GM10266 (cell line): ENCODE results near the gene HSF2BP.
"Not testable (repeated sequence)": the region's sequence is repeated elsewhere in the genome, so short reads cannot be mapped to it uniquely, and the experiment has no call there.

ENCODE experiments used
- DNase-seq: peaks from one replicate; pipeline ENCODE4 v3.0.0; 2012; ENCODE audit errors: extremely low spot score
- TF ChIP-seq, protein P1 (sequence below): IDR thresholded peaks from 2 replicates; pipeline ENCODE4 v1.5.1; 2012; ENCODE audit warnings: mild to moderate bottlenecking, low read depth; ENCODE audit not compliant: control insufficient read depth, insufficient read depth; ENCODE audit errors: missing control alignments

HSF2BP gene

DNA sequence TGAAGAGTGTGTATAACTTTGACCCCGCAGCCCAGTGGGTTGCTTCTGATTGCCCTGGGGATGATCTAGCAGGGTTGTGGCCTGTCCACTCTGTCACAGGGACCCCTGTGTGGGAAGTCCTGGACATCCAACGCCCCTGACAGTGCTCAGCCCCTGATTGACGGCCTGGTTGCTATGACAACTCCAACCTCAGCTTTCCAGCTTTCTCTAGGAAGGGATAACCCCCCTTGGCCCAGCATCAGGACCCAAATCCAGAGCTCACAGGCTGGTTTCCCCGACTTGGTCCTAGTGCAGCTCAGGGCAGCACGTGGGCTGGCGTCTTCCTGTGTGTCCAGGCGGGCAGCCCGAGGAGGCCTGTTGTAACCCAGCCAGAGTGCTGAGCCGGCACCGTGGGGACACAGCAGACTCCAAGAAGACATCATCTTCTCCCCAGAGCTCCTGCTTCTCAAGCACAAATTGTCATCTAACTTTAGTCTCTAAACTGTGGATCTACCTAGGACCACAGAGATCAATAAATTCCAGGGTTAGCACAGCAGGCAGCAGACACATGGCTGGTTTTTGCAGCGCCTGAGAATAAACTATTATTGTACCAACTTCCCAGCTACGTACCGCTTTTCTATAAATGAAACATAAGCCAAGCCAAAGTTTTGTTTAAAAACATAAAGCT, 40.8 kb upstream of the HSF2BP start:
- TF ChIP-seq, protein P1, sequence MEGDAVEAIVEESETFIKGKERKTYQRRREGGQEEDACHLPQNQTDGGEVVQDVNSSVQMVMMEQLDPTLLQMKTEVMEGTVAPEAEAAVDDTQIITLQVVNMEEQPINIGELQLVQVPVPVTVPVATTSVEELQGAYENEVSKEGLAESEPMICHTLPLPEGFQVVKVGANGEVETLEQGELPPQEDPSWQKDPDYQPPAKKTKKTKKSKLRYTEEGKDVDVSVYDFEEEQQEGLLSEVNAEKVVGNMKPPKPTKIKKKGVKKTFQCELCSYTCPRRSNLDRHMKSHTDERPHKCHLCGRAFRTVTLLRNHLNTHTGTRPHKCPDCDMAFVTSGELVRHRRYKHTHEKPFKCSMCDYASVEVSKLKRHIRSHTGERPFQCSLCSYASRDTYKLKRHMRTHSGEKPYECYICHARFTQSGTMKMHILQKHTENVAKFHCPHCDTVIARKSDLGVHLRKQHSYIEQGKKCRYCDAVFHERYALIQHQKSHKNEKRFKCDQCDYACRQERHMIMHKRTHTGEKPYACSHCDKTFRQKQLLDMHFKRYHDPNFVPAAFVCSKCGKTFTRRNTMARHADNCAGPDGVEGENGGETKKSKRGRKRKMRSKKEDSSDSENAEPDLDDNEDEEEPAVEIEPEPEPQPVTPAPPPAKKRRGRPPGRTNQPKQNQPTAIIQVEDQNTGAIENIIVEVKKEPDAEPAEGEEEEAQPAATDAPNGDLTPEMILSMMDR: no peak
- DNase-seq: no peak

DNA sequence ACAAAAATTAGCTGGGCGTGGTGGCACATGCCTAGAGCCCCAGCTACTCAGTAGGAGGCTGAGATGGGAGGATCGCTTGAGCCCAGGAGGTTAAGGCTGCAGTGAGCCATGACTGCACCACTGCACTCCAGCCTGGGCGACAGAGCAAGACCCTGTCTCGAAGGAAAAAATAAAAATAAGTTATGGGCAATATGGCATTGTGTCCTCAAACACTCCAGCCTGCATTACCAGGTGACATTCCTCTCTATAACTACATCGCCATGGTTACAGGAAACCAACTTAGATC, 40.1 kb upstream of the HSF2BP start:
- DNase-seq: not testable (repeated sequence)

DNA sequence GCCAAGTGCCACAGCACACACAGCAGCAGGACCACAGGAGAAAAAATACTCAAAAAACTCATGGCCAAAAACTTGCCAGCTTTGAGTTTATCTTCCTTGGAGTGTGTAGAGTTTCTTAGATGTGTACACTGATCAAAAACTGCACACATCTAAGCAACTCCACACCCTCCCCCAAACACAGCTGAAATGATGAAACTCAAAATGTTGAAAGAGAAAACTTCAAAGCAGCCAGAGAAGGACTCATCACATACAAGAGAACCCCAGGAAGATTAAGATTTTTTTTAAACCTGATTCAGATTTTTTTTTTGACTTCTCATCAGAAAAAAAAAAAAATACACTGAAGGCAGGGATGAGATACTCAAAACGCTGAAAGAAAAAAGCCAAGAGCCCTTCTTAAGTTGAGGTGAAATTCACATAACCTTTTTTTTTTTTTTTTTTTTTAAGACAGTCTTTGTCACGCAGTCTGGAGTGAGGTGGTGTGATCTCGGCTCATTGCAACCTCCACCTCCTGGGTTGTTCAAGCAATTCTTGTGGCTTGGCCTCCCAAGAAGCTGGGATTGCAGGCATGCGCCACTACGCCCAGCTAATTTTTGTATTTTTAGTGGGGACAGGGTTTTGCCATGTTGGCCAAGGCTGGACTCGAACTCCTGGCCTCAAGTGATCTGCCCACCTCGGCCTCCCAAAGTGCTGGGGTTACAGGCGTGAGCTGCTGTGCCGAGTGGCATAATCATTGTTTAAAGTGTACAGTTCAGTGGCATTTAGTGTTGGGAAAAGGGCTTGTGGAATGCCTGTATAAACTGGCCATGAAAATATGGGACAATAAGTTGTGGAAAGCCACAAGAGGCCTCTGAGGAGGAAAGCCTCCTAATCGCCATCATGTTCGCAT, 38.7 kb upstream of the HSF2BP start:
- TF ChIP-seq, protein P1: no peak
- DNase-seq: no peak

DNA sequence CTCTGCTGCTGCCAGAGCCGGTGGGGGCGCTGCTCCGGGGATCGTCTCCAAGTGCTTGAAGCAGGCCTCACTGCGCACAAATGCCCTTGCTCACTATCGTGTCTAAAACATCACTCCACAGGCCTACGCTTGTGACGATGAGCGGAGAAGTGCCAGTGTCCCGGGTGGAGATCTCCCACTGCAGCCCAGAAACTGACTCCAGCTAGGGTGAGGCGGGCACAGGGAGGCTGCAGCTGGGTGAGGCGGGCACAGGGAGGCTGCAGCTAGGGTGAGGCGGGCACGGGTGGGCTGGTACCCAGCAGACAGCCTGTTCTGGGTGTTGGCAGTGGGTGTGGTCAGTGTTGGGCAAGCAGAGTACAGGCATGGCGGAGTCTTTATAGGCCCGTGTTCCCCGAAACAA, 36.9 kb upstream of the HSF2BP start:
- no peak for DNase-seq
- TF ChIP-seq, protein P1: no peak

DNA sequence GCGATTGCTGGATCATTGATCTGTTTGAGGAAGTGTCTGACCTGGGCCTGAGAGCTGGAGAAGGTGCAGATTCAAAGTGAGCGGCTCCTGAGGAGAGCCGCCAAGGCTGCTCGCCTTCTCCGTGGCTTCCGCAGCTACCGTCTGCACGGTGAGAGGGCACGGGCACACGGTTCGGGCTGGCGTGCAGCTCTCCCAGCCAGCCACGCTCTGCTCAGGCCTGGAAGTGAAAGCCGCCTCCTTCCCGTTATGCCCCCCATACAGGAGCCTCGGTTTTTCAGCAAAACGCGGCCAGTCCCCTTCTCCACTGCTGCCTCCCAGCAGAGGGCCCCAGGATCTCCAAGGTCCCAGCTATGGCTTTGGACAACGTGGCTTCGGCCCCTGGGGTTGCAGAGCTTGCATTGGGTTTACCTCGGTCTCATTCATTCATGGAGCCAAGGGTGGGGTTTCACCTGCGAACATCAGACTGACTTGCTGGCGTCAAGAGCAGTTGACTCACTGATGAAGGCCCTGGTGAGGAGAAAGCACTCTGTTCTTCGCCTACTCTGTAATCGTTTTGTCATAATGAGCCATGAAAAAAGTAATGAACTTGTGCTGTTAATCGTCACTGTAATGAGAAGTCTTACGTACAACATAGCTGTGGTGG, 35.3 kb upstream of the HSF2BP start:
- TF ChIP-seq, protein P1: no peak
- no peak for DNase-seq

DNA sequence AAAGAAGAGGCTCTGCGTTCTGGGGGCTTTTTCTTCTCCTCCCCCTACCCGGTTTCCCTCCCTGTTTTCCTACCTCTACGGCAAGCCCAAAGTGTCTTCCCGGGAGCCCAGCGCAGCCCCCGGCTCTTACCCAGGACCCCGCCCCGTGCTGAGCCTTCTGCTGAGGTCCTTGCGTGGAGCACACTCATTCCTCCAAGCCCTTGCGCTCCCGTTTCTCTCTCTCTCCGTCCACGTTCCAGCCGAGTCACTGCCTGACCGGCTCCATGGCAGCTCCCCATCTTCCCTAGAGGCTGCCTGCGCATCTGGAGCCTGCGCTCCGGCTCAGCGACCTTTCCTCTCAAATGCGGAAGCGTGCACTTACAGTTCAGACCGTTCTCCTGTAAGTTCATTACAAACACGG, 34.7 kb upstream of the HSF2BP start:
- TF ChIP-seq, protein P1: no peak
- no peak for DNase-seq

DNA sequence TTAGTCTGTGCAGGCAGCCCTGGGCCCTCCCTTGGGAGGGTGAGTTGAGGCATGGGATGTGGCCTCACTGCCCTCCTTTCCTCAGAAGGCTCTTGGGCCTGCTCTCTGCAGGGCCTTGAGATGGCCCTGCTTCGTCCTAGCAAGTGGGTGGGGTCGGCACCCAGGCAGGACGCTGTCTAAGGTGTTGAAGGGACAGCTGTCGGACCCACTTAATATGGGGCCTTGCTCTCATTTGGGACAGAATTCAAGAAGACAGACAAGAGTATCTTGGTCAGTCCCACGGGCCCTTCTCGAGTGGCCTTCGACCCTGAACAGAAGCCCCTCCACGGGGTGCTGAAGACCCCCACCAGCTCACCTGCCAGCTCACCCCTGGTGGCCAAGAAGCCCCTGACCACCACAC, 33.7 kb upstream of the HSF2BP start:
- DNase-seq: no peak
- TF ChIP-seq, protein P1: no peak

DNA sequence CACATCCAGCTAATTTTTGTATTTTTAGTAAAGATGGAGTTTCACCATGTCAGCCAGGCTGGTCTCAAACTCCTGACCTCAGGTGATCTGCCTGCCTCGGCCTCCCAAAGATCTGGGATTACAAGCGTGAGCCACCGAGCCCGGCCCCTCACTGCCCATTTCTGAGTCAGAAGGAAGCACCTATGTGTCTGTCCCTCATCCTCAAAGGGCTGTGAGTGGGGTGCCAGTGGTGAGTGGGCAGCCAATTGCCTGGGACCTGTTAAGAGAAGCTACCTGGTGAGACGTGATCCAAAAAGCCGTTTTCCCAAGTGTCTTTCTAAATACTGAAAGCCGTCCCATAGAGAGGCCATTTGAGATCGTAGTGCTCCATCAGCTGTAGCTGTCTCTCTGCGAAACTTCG, 32.5 kb upstream of the HSF2BP start:
- TF ChIP-seq, protein P1: no peak

More for the DNA sequence above, 32.5 kb upstream of the HSF2BP start:
- no peak for DNase-seq
